HFFc6 (cell line): Measurements from ENCODE around the gene DDX10. TPM values are rescaled to one million over a fixed set of nuclear protein-coding genes. Genes with fewer than 3 reads are reported as not detected.
A peak's percentile ranks its signal among the peaks of the same experiment; 100 is the strongest.

Experiments used
- DNase-seq: peaks from one replicate; pipeline ENCODE4 v3.0.0-alpha.2; 2018
- H3K27ac Mint-ChIP-seq: 2 replicates; pipeline ENCODE4 v1.8.0; 2020; ENCODE audit warnings: mild to moderate bottlenecking, mixed read lengths
- H3K27me3 Mint-ChIP-seq: 2 replicates; pipeline ENCODE4 v1.8.0; 2021; ENCODE audit warnings: mild to moderate bottlenecking, moderate library complexity, mixed read lengths; ENCODE audit not compliant: insufficient read depth
- H3K36me3 Mint-ChIP-seq: 2 replicates; pipeline ENCODE4 v1.8.0; 2021; ENCODE audit warnings: low read depth, mixed read lengths
- H3K4me1 Mint-ChIP-seq: 2 replicates; pipeline ENCODE4 v1.8.0; 2020; ENCODE audit warnings: low read depth, mixed read lengths
- H3K4me3 Mint-ChIP-seq: 2 replicates; pipeline ENCODE4 v1.8.0; 2020; ENCODE audit warnings: mild to moderate bottlenecking, moderate library complexity, mixed read lengths
- H3K9me3 Mint-ChIP-seq: 2 replicates; pipeline ENCODE4 v1.8.0; 2020; ENCODE audit warnings: mild to moderate bottlenecking, mixed read lengths
- CTCF ChIP-seq: fragments of 200-600 bp; sonication (generic); IDR thresholded peaks from 2 replicates; pipeline ENCODE4 v1.5.0; 2021; ENCODE audit warnings: antibody characterized with exemption, mild to moderate bottlenecking
- total RNA-seq, 6 experiments: library from RNA; stranded (reverse); fragmentation: NEBNext Ultra II Directional; extraction: Animal tissue kit (Norgen Biotek cat#: 25700); gene quantifications; 2 replicates in 1 of 6; 3 replicates in 5 of 6; pipeline ENCODE4 v1.2.3, GENCODE V29; 2021

The DDX10 gene
- total RNA-seq, 6 experiments from 2014 or later, result 24.5 to 45.5 (median 33.5) TPM

GRCh38 chr11:108886005-108886659, 221.3 kb downstream of the DDX10 start:
- Mint-ChIP-seq H3K27ac (peak overlapping the region; percentile 68), H3K36me3 (no peaks in the 10 kb centered on the region), H3K9me3 (no peaks in the 10 kb centered on the region), H3K4me1 (peaks cover 39% of the 10 kb centered on the region), H3K4me3 (no peak overlapping the region), H3K27me3 (no peaks in the 10 kb centered on the region)
- TF ChIP-seq CTCF, result no peak
- DNase-seq, result no peak

GRCh38 chr11:108886660-108887009, 221.8 kb downstream of the DDX10 start:
- Mint-ChIP-seq H3K4me3 (no peak overlapping the region), H3K27me3 (no peaks in the 10 kb centered on the region), H3K9me3 (no peaks in the 10 kb centered on the region), H3K4me1 (peaks cover 38% of the 10 kb centered on the region), H3K36me3 (0 out of 2 replicates have a peak, but pooled peaks cover 3% of the 10 kb centered on the region), H3K27ac (peak overlapping the region; percentile 68)
- no peak for TF ChIP-seq CTCF
- peak; percentile 33 for DNase-seq

GRCh38 chr11:108887436-108888238, 222.8 kb downstream of the DDX10 start:
- H3K4me1 Mint-ChIP-seq, result peaks cover 38% of the 10 kb centered on the region
- no peaks in the 10 kb centered on the region for H3K9me3 Mint-ChIP-seq
- TF ChIP-seq CTCF, result no peak
- peak overlapping the region; percentile 59 for H3K27ac Mint-ChIP-seq
- no peaks in the 10 kb centered on the region for H3K27me3 Mint-ChIP-seq
- peaks cover 10% of the 10 kb centered on the region; the same call in 1 of the 2 replicates for H3K36me3 Mint-ChIP-seq
- DNase-seq, result no peak
- H3K4me3 Mint-ChIP-seq, result no peak overlapping the region

GRCh38 chr11:108890482-108891105, 225.7 kb downstream of the DDX10 start:
- Mint-ChIP-seq H3K27me3 (no peaks in the 10 kb centered on the region), H3K4me1 (peaks cover 56% of the 10 kb centered on the region), H3K27ac (no peak overlapping the region), H3K9me3 (no peaks in the 10 kb centered on the region), H3K4me3 (no peak overlapping the region), H3K36me3 (peaks cover 10% of the 10 kb centered on the region; the same call in 1 of the 2 replicates)
- no peak for DNase-seq
- TF ChIP-seq CTCF, result no peak

GRCh38 chr11:108891143-108891542, 226.3 kb downstream of the DDX10 start:
- peaks cover 10% of the 10 kb centered on the region; the same call in 1 of the 2 replicates for H3K36me3 Mint-ChIP-seq
- no peaks in the 10 kb centered on the region for H3K27me3 Mint-ChIP-seq
- no peak overlapping the region for H3K27ac Mint-ChIP-seq
- TF ChIP-seq CTCF, result no peak
- H3K9me3 Mint-ChIP-seq, result no peaks in the 10 kb centered on the region
- H3K4me1 Mint-ChIP-seq, result peaks cover 56% of the 10 kb centered on the region
- no peak for DNase-seq
- no peak overlapping the region for H3K4me3 Mint-ChIP-seq
